Loucy (cell line): ENCODE measurements around the gene LRRC45.

ENCODE experiments used
- H2AFZ ChIP-seq: fragments of 200-600 bp; sonication (generic); 2 replicates; pipeline ENCODE4 v1.6.0; 2016; ENCODE audit warnings: antibody characterized with exemption, mild to moderate bottlenecking, low read length, moderate library complexity
- H3F3A ChIP-seq: fragments of 200-600 bp; 2 replicates; pipeline ENCODE4 v1.6.0; 2016; ENCODE audit warnings: antibody characterized with exemption, low read depth, mild to moderate bottlenecking
- H3K27me3 ChIP-seq: fragments of 200-600 bp; sonication (generic); 2 replicates; pipeline ENCODE4 v1.6.1; 2014; ENCODE audit warnings: low read length, mild to moderate bottlenecking; ENCODE audit not compliant: insufficient read depth, poor library complexity, severe bottlenecking
- H3K36me3 ChIP-seq: fragments of 200-600 bp; sonication (generic); 2 replicates; pipeline ENCODE4 v1.6.1; 2016; ENCODE audit warnings: low read length; ENCODE audit not compliant: insufficient read depth
- H3K4me1 ChIP-seq: fragments of 200-600 bp; sonication (generic); 2 replicates; pipeline ENCODE4 v1.5.1; 2014; ENCODE audit warnings: low read length, mild to moderate bottlenecking; ENCODE audit not compliant: insufficient read depth, poor library complexity, severe bottlenecking
- H3K4me2 ChIP-seq: fragments of 200-600 bp; sonication (generic); 2 replicates; pipeline ENCODE4 v1.6.0; 2014; ENCODE audit warnings: antibody characterized with exemption, low read length, low read depth, mild to moderate bottlenecking; ENCODE audit not compliant: poor library complexity, severe bottlenecking
- H3K4me3 ChIP-seq: fragments of 200-600 bp; sonication (generic); 2 replicates; pipeline ENCODE4 v1.5.1; 2014; ENCODE audit warnings: low read length, mild to moderate bottlenecking, mixed read lengths; ENCODE audit not compliant: poor library complexity, severe bottlenecking
- H3K79me2 ChIP-seq: fragments of 200-600 bp; sonication (generic); 2 replicates; pipeline ENCODE4 v1.6.1; 2014; ENCODE audit warnings: low read length; ENCODE audit not compliant: insufficient read depth
- H3K9ac ChIP-seq: fragments of 200-600 bp; sonication (generic); 2 replicates; pipeline ENCODE4 v1.6.0; 2014; ENCODE audit warnings: mild to moderate bottlenecking, low read depth, low read length, moderate library complexity; ENCODE audit not compliant: poor library complexity, severe bottlenecking
- H3K9me2 ChIP-seq: fragments of 200-600 bp; sonication (generic); replicated peaks from 2 replicates; pipeline ENCODE4 v1.6.1; 2016; ENCODE audit warnings: low read depth, low read length, mixed read lengths
- H3K9me3 ChIP-seq: fragments of 200-600 bp; sonication (generic); 2 replicates; pipeline ENCODE4 v1.6.1; 2014; ENCODE audit warnings: mild to moderate bottlenecking, antibody characterized with exemption, low read length, low read depth; ENCODE audit not compliant: insufficient read depth
- H4K20me1 ChIP-seq: fragments of 200-600 bp; sonication (generic); 2 replicates; pipeline ENCODE4 v1.6.0; 2014; ENCODE audit warnings: antibody characterized with exemption, low read length, mild to moderate bottlenecking; ENCODE audit not compliant: insufficient read depth, poor library complexity, severe bottlenecking
- CTCF ChIP-seq: fragments of 200-600 bp; sonication (generic); conservative IDR thresholded peaks from 2 replicates; pipeline ENCODE4 v1.5.1; 2014; ENCODE audit warnings: mild to moderate bottlenecking, antibody characterized with exemption, low read length
- EZH2phosphoT487 ChIP-seq: fragments of 200-600 bp; IDR thresholded peaks from 2 replicates; pipeline ENCODE4 v1.6.1; 2018; ENCODE audit warnings: antibody characterized with exemption, mild to moderate bottlenecking, moderate library complexity, borderline replicate concordance

The LRRC45 gene

GRCh38 chr17:82050761-82051641 is 27.9 kb downstream of the LRRC45 start:
- Histone ChIP-seq H3K4me1 (peaks cover 21% of the 10 kb centered on the region), H3F3A (no peaks in the 10 kb centered on the region), H3K4me2 (peak overlapping the region; percentile 83), H3K9me3 (no peaks in the 10 kb centered on the region), H3K4me3 (peak overlapping the region; percentile 78), H3K27me3 (no peaks in the 10 kb centered on the region), H2AFZ (no peak overlapping the region), H3K79me2 (peaks cover 28% of the 10 kb centered on the region), H3K9me2 (no peaks in the 10 kb centered on the region), H4K20me1 (peaks cover 11% of the 10 kb centered on the region), H3K36me3 (peaks cover 3% of the 10 kb centered on the region; the same call in 1 of the 2 replicates), H3K9ac (peak overlapping the region; percentile 75)
- TF ChIP-seq CTCF (no peak), EZH2phosphoT487 (no peak)

- Histone ChIP-seq H3K27me3 (no peaks in the 10 kb centered on the region), H3K79me2 (peaks cover 28% of the 10 kb centered on the region), H3K9me2 (no peaks in the 10 kb centered on the region), H3K4me1 (peaks cover 21% of the 10 kb centered on the region), H4K20me1 (peaks cover 11% of the 10 kb centered on the region), H3F3A (no peaks in the 10 kb centered on the region), H2AFZ (no peak within 1 kb of the TSS; the same call in 1 of the 2 replicates), H3K4me3 (peak within 1 kb of the TSS; percentile 93), H3K36me3 (peaks cover 11% of the 10 kb centered on the region; the same call in 1 of the 2 replicates), H3K9me3 (no peaks in the 10 kb centered on the region), H3K4me2 (peak within 1 kb of the TSS; percentile 83), H3K9ac (peak within 1 kb of the TSS; percentile 75)
- TF ChIP-seq EZH2phosphoT487 (no peak), CTCF (no peak)
Observed at GRCh38 chr17:82051776-82052637, 28.9 kb downstream of the LRRC45 start, which contains the start of the genes GPS1 and RFNG. GPS1 (plus strand) TSS chr17:82051898; CDS start chr17:82051932, 34 bp downstream. RFNG (minus strand) TSS chr17:82051811; CDS start chr17:82051766, 45 bp downstream.

- H3K27me3 ChIP-seq, result no peaks in the 10 kb centered on the region
- no peaks in the 10 kb centered on the region for H3K9me2 ChIP-seq
- peaks cover 21% of the 10 kb centered on the region for H3K4me1 ChIP-seq
- peaks cover 16% of the 10 kb centered on the region; the same call in 1 of the 2 replicates for H3K36me3 ChIP-seq
- peak overlapping the region; percentile 93 for H3K4me3 ChIP-seq
- no peaks in the 10 kb centered on the region for H3F3A ChIP-seq
- H4K20me1 ChIP-seq, result peaks cover 11% of the 10 kb centered on the region
- TF ChIP-seq EZH2phosphoT487 (no peak), CTCF (no peak)
- H3K9me3 ChIP-seq, result no peaks in the 10 kb centered on the region
- peak overlapping the region; percentile 70 for H3K9ac ChIP-seq
- H2AFZ ChIP-seq, result no peak overlapping the region
- peaks cover 28% of the 10 kb centered on the region for H3K79me2 ChIP-seq
- H3K4me2 ChIP-seq, result peak overlapping the region; percentile 71
Observed at GRCh38 chr17:82052638-82053059, 29.5 kb downstream of the LRRC45 start.
